Measurements from ENCODE around the gene POLN. TPM values are rescaled to one million over a fixed set of nuclear protein-coding genes. Genes with fewer than 3 reads are reported as not detected.
"Not testable (repeated sequence)": the region's sequence is repeated elsewhere in the genome, so short reads cannot be mapped to it uniquely, and the experiment has no call there.

POLN gene
- total RNA-seq, 4 donors from 2014 or later = 0.70 to 6.6 (median 3.2) TPM

GRCh38 chr4:2276581-2277325, 34.8 kb upstream of the POLN start:
- H3K4me1 ChIP-seq = peaks cover 0 to 3% (median 0%) of the 10 kb centered on the region in 4 donors
- peaks cover 0 to 11% (median 0%) of the 10 kb centered on the region in 3 donors for H3K36me3 ChIP-seq
- H3K27me3 ChIP-seq = no peaks in the 10 kb centered on the region
- no peak overlapping the region for H3K27ac ChIP-seq
- H3K9me3 ChIP-seq = no peaks in the 10 kb centered on the region
- DNase-seq = no peak
- H3K4me3 ChIP-seq = no peak overlapping the region
- TF ChIP-seq CTCF (IDR thresholded peaks at IDR 0.05) (no peak), POLR2A (IDR thresholded peaks at IDR 0.05) (no peak)

- Histone ChIP-seq H3K4me1 (no peaks in the 10 kb centered on the region), H3K4me3 (no peak overlapping the region), H3K36me3 (peaks cover 0 to 17% (median 0%) of the 10 kb centered on the region in 3 donors), H3K9me3 (no peaks in the 10 kb centered on the region), H3K27me3 (no peaks in the 10 kb centered on the region), H3K27ac (no peak overlapping the region)
- DNase-seq = no peak
- TF ChIP-seq CTCF (IDR thresholded peaks at IDR 0.05) (no peak), POLR2A (IDR thresholded peaks at IDR 0.05) (no peak)
Observed at GRCh38 chr4:2275546-2276251, 33.8 kb upstream of the POLN start.

- not testable (repeated sequence) for DNase-seq, H3K9me3 ChIP-seq, H3K27ac ChIP-seq, H3K27me3 ChIP-seq, H3K4me3 ChIP-seq, H3K4me1 ChIP-seq
- peaks cover 0 to 23% (median 0%) of the 10 kb centered on the region in 3 donors for H3K36me3 ChIP-seq
Observed at GRCh38 chr4:2275044-2275397, 33.1 kb upstream of the POLN start.

- Histone ChIP-seq H3K27me3 (no peaks in the 10 kb centered on the region), H3K4me3 (no peak overlapping the region), H3K4me1 (no peaks in the 10 kb centered on the region), H3K9me3 (no peaks in the 10 kb centered on the region), H3K36me3 (peaks cover 0 to 23% (median 0%) of the 10 kb centered on the region in 3 donors), H3K27ac (no peak overlapping the region)
- DNase-seq = no peak
- TF ChIP-seq POLR2A (IDR thresholded peaks at IDR 0.05) (no peak), CTCF (IDR thresholded peaks at IDR 0.05) (no peak)
Observed at GRCh38 chr4:2274320-2275043, 32.6 kb upstream of the POLN start.

- TF ChIP-seq CTCF (IDR thresholded peaks at IDR 0.05) (no peak), POLR2A (IDR thresholded peaks at IDR 0.05) (no peak)
- peaks cover 0 to 23% (median 0%) of the 10 kb centered on the region in 3 donors for H3K36me3 ChIP-seq
- no peaks in the 10 kb centered on the region for H3K9me3 ChIP-seq
- no peak for DNase-seq
- no peak overlapping the region for H3K4me3 ChIP-seq
- H3K27me3 ChIP-seq = no peaks in the 10 kb centered on the region
- no peaks in the 10 kb centered on the region for H3K4me1 ChIP-seq
- no peak overlapping the region for H3K27ac ChIP-seq
Observed at GRCh38 chr4:2273657-2274319, 31.9 kb upstream of the POLN start.
